ENCODE data around the gene MYO1E.

DNA sequence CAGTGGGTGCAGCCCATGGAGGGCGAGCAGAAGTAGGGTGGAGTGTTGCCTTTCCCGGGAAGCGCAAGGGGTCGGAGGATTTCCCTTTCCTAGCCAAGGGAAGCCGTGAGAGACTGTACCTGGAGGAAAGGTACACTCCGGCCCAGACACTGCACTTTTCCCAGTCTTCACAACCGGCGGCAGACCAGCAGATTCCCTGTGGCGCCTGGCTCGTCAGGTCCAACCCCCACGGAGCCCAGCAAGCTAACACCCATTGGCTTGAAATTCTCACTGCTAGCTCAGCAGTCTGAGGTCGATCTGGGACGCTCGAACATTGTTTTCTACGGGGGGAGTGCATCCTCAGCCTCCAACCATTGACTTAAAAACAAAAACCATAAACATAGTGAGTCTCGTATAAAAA is 241.2 kb downstream of the MYO1E start:
- TF ChIP-seq, protein P1, sequence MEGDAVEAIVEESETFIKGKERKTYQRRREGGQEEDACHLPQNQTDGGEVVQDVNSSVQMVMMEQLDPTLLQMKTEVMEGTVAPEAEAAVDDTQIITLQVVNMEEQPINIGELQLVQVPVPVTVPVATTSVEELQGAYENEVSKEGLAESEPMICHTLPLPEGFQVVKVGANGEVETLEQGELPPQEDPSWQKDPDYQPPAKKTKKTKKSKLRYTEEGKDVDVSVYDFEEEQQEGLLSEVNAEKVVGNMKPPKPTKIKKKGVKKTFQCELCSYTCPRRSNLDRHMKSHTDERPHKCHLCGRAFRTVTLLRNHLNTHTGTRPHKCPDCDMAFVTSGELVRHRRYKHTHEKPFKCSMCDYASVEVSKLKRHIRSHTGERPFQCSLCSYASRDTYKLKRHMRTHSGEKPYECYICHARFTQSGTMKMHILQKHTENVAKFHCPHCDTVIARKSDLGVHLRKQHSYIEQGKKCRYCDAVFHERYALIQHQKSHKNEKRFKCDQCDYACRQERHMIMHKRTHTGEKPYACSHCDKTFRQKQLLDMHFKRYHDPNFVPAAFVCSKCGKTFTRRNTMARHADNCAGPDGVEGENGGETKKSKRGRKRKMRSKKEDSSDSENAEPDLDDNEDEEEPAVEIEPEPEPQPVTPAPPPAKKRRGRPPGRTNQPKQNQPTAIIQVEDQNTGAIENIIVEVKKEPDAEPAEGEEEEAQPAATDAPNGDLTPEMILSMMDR (conservative IDR thresholded peaks at IDR 0.05; ENCODE audit: low read length) = no peak
- TF ChIP-seq EZH2phosphoT487 (IDR thresholded peaks at IDR 0.05; ENCODE audit: borderline replicate concordance, low read depth, low read length) = no peak

Data from OCI-LY7 (cell line).